ENCODE measurements around the gene CST9L. TPM values are rescaled to one million over a fixed set of nuclear protein-coding genes. Genes with fewer than 3 reads are reported as not detected.

CST9L gene
- total RNA-seq, 1 experiment from 2014 or later: not detected

DNA sequence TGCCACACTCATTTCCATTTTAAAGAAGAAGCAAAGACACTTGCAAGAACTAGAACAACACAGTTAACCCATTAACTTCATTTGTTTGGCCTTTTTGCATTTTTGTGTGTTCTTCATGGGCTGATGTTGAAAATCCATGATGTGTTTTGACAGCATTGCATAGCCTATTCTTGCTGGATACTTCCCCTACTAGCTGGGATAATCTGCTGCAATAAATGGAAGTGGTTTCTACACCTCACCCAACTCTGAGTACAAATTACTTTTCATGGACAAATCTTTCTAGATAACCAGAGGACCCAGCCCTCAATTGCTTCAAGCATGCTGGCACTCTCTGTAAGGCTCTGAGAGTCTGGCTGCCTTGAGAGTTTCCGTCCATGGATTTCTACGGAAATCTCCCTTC is 26.5 kb downstream of the CST9L start:
- BruUV-seq (replicated peaks): no TSS peak
- H3K27me3 ChIP-seq (replicated peaks; ENCODE audit: insufficient read depth, low read depth, low read length, poor library complexity): peaks cover 5% of the 10 kb centered on the region
- no peak for DNase-seq (ENCODE audit: low spot score)
- H3K27ac ChIP-seq (ENCODE audit: low read depth, low read length, poor library complexity, severe bottlenecking): no peak overlapping the region
- intact Hi-C loops (cut with micrococcal nuclease; ENCODE audit: unreplicated experiment): no loop called here
- H3K4me1 ChIP-seq (ENCODE audit: insufficient read depth, low read length, poor library complexity, severe bottlenecking): no peaks in the 10 kb centered on the region
- H3K36me3 ChIP-seq (ENCODE audit: insufficient read depth, low read length, poor library complexity, severe bottlenecking): no peaks in the 10 kb centered on the region
- POLR2A ChIA-PET (ENCODE audit: low non-redundant PET): no interaction called here
- H3K4me3 ChIP-seq (ENCODE audit: low read depth, low read length, poor library complexity, severe bottlenecking): no peak overlapping the region
- CTCF ChIA-PET: no interaction called here
- no peaks in the 10 kb centered on the region for H3K9me3 ChIP-seq (ENCODE audit: low read depth, low read length, poor library complexity, severe bottlenecking)
- no peak for TF ChIP-seq EZH2 (IDR thresholded peaks at IDR 0.05; ENCODE audit: borderline replicate concordance, low read depth, low read length, poor library complexity, severe bottlenecking)
- TF ChIP-seq, protein P1, sequence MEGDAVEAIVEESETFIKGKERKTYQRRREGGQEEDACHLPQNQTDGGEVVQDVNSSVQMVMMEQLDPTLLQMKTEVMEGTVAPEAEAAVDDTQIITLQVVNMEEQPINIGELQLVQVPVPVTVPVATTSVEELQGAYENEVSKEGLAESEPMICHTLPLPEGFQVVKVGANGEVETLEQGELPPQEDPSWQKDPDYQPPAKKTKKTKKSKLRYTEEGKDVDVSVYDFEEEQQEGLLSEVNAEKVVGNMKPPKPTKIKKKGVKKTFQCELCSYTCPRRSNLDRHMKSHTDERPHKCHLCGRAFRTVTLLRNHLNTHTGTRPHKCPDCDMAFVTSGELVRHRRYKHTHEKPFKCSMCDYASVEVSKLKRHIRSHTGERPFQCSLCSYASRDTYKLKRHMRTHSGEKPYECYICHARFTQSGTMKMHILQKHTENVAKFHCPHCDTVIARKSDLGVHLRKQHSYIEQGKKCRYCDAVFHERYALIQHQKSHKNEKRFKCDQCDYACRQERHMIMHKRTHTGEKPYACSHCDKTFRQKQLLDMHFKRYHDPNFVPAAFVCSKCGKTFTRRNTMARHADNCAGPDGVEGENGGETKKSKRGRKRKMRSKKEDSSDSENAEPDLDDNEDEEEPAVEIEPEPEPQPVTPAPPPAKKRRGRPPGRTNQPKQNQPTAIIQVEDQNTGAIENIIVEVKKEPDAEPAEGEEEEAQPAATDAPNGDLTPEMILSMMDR (conservative IDR thresholded peaks at IDR 0.05; ENCODE audit: low read depth, low read length): no peak

DNA sequence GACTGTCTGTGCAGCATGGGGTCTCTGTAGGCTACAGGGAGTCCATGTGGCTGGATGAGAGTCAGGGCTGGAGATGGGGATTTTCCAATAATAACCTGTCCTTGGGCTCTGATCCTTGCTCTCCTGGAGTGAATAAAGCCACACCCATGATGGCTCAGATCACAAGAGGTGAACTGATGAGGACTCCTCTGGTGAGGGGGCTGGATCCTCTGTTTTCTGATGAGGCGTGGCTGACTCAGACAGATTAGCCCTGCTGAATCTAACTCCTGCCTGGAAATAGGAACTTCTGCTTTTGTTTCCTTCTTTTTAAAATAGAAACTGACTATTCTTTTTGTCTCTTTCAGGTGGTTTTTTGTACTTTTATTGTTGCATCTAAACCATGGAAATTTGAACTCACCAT is 27.0 kb downstream of the CST9L start:
- BruUV-seq (replicated peaks): no TSS peak
- TF ChIP-seq, protein P1 (conservative IDR thresholded peaks at IDR 0.05; ENCODE audit: low read depth, low read length): no peak
- TF ChIP-seq EZH2 (IDR thresholded peaks at IDR 0.05; ENCODE audit: borderline replicate concordance, low read depth, low read length, poor library complexity, severe bottlenecking): no peak
- POLR2A ChIA-PET (ENCODE audit: low non-redundant PET): no interaction called here
- no peaks in the 10 kb centered on the region for H3K36me3 ChIP-seq (ENCODE audit: insufficient read depth, low read length, poor library complexity, severe bottlenecking)
- no peaks in the 10 kb centered on the region for H3K9me3 ChIP-seq (ENCODE audit: low read depth, low read length, poor library complexity, severe bottlenecking)
- H3K27ac ChIP-seq (ENCODE audit: low read depth, low read length, poor library complexity, severe bottlenecking): no peak overlapping the region
- CTCF ChIA-PET: no interaction called here
- H3K4me3 ChIP-seq (ENCODE audit: low read depth, low read length, poor library complexity, severe bottlenecking): no peak overlapping the region
- H3K4me1 ChIP-seq (ENCODE audit: insufficient read depth, low read length, poor library complexity, severe bottlenecking): no peaks in the 10 kb centered on the region
- DNase-seq (ENCODE audit: low spot score): no peak
- peaks cover 5% of the 10 kb centered on the region for H3K27me3 ChIP-seq (replicated peaks; ENCODE audit: insufficient read depth, low read depth, low read length, poor library complexity)
- intact Hi-C loops (cut with micrococcal nuclease; ENCODE audit: unreplicated experiment): no loop called here

DNA sequence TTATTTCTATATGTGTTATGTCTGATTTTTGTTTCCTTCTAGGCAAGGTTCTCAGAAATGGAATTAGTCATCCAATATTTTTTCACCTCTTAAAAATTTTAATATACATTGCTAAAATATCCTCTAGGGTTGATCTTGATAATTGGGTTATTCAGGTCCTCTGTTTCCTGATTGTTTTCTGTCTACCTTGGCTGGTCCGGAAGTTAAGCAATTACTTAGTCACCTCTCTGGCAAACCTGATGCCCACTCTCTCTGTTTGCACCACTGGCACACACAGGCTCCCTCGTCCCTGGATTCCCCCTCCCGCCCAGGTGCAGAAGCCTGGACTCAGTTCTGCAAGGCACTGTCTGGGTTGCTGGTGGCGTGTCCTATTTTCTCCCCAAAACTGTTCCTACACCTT is 27.7 kb downstream of the CST9L start:
- Histone ChIP-seq H3K27me3 (replicated peaks; ENCODE audit: insufficient read depth, low read depth, low read length, poor library complexity) (peaks cover 5% of the 10 kb centered on the region), H3K9me3 (ENCODE audit: low read depth, low read length, poor library complexity, severe bottlenecking) (no peaks in the 10 kb centered on the region), H3K36me3 (ENCODE audit: insufficient read depth, low read length, poor library complexity, severe bottlenecking) (no peaks in the 10 kb centered on the region), H3K27ac (ENCODE audit: low read depth, low read length, poor library complexity, severe bottlenecking) (no peak overlapping the region), H3K4me1 (ENCODE audit: insufficient read depth, low read length, poor library complexity, severe bottlenecking) (no peaks in the 10 kb centered on the region), H3K4me3 (ENCODE audit: low read depth, low read length, poor library complexity, severe bottlenecking) (no peak overlapping the region)
- no peak for TF ChIP-seq EZH2 (IDR thresholded peaks at IDR 0.05; ENCODE audit: borderline replicate concordance, low read depth, low read length, poor library complexity, severe bottlenecking)
- TF ChIP-seq, protein P1 (conservative IDR thresholded peaks at IDR 0.05; ENCODE audit: low read depth, low read length): no peak
- DNase-seq (ENCODE audit: low spot score): no peak
- no TSS peak for BruUV-seq (replicated peaks)
- POLR2A ChIA-PET (ENCODE audit: low non-redundant PET): no interaction called here
- CTCF ChIA-PET: no interaction called here
- intact Hi-C loops (cut with micrococcal nuclease; ENCODE audit: unreplicated experiment): no loop called here
